OCI-LY3 (cell line): Measurements from ENCODE around the gene LRP1B.

Source experiments
- H2AFZ ChIP-seq: fragments of 200-600, 300-600 bp; shearing (Covaris generic); 2 replicates; pipeline ENCODE4 v1.6.0; 2014; ENCODE audit warnings: antibody characterized with exemption, low read depth, low read length
- H3K27ac ChIP-seq: fragments of 200-600, 300-600 bp; sonication (generic); 2 replicates; pipeline ENCODE4 v1.5.1; 2014; ENCODE audit warnings: mild to moderate bottlenecking, low read length, moderate library complexity, mixed read lengths
- H3K27me3 ChIP-seq: fragments of 200-600, 300-600 bp; sonication (generic); 2 replicates; pipeline ENCODE4 v1.6.1; 2014; ENCODE audit warnings: low read depth, low read length, mixed read lengths
- H3K36me3 ChIP-seq: fragments of 200-600, 300-600 bp; sonication (generic); replicated peaks from 2 replicates; pipeline ENCODE3; 2014; ENCODE audit warnings: low read depth, low read length, mixed read lengths
- H3K4me1 ChIP-seq: fragments of 300-600, 200-600 bp; sonication (generic); 2 replicates; pipeline ENCODE4 v1.6.1; 2014; ENCODE audit warnings: low read length, mixed read lengths
- H3K4me2 ChIP-seq: fragments of 200-600, 300-600 bp; sonication (generic); 2 replicates; pipeline ENCODE4 v1.6.1; 2014; ENCODE audit warnings: low read length, mixed read lengths
- H3K4me3 ChIP-seq: fragments of 300-600, 200-600 bp; sonication (generic); 2 replicates; pipeline ENCODE4 v1.5.1; 2014; ENCODE audit warnings: antibody characterized with exemption, mild to moderate bottlenecking, low read length, moderate library complexity
- H3K79me2 ChIP-seq: fragments of 300-600, 200-600 bp; shearing (Covaris generic); 2 replicates; pipeline ENCODE4 v1.6.1; 2014; ENCODE audit warnings: mild to moderate bottlenecking, low read length, mixed read lengths
- H3K9ac ChIP-seq: fragments of 300-600, 200-600 bp; shearing (Covaris generic); 2 replicates; pipeline ENCODE4 v1.6.0; 2014; ENCODE audit warnings: mild to moderate bottlenecking, low read length, moderate library complexity
- H3K9me3 ChIP-seq: fragments of 200-600, 300-600 bp; shearing (Covaris generic); 2 replicates; pipeline ENCODE4 v1.6.1; 2014; ENCODE audit warnings: low read length, mixed read lengths; ENCODE audit not compliant: insufficient read depth
- H4K20me1 ChIP-seq: fragments of 200-600, 300-600 bp; sonication (generic); 2 replicates; pipeline ENCODE4 v1.6.1; 2016; ENCODE audit warnings: low read length, mixed read lengths; ENCODE audit not compliant: insufficient read depth
- CTCF ChIP-seq: fragments of 200-600, 300-600 bp; sonication (generic); IDR thresholded peaks from 2 replicates; pipeline ENCODE4 v1.5.1; 2014; ENCODE audit warnings: antibody characterized with exemption, low read length, low read depth
- EZH2phosphoT487 ChIP-seq: fragments of 200-600 bp; shearing (Covaris generic); IDR thresholded peaks from 2 replicates; pipeline ENCODE4 v1.6.1; 2018; ENCODE audit warnings: antibody characterized with exemption, mixed run types, low read depth

Gene LRP1B

DNA sequence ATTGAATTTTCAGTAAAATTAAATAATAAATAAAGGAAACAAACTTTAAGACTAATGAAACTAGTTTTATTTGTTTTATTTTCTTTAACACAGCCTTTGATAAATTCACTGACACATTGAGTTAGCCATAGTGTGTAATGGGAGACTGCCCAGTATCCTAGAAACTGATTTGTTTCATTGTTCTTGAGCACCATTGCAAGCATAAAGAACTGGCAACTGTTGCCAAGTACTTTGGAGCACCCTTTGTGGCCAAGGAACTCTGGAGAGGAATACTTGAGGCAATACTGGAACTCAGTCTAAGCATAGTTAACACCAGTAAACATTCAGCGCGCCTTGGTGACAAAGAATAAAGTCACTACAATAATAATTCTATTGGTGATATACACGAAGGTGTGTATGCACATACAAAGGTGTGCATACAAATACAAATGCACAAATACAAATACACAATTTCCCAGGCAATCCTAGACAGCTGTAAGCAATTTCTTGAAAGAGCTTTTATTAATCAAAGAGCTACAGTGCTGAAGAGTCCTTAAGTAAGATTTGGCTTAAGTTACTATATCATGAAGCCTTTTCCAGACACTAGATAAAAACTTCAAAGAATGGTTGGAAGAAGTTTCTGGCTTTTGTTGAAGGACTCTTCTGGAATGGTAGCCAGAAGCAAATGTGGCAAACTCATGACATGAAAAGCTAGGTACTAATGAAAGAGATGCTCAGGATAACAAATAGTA is 1371.2 kb downstream of the LRP1B start:
- Histone ChIP-seq H3K9ac (no peak overlapping the region), H3K27me3 (no peaks in the 10 kb centered on the region), H3K4me3 (no peak overlapping the region), H2AFZ (no peak overlapping the region), H3K79me2 (no peaks in the 10 kb centered on the region), H4K20me1 (no peaks in the 10 kb centered on the region), H3K36me3 (no peaks in the 10 kb centered on the region), H3K4me1 (no peaks in the 10 kb centered on the region), H3K9me3 (peaks cover 2% of the 10 kb centered on the region; the same call in 1 of the 2 replicates), H3K4me2 (no peak overlapping the region), H3K27ac (no peak overlapping the region)
- TF ChIP-seq EZH2phosphoT487 (no peak), CTCF (no peak)

- Histone ChIP-seq H2AFZ (no peak overlapping the region), H3K9me3 (no peaks in the 10 kb centered on the region), H3K4me1 (peaks cover 18% of the 10 kb centered on the region), H3K27me3 (0 out of 2 replicates have a peak, but pooled peaks cover 3% of the 10 kb centered on the region), H3K79me2 (no peaks in the 10 kb centered on the region), H3K4me3 (peak overlapping the region; percentile 50), H3K9ac (no peak overlapping the region), H3K4me2 (peak overlapping the region; percentile 78), H4K20me1 (no peaks in the 10 kb centered on the region; the same call in 1 of the 2 replicates), H3K27ac (peak overlapping the region; percentile 58), H3K36me3 (no peaks in the 10 kb centered on the region)
- TF ChIP-seq EZH2phosphoT487 = 0 out of 2 replicates have a peak, but pooled peaks have one; percentile 53
- TF ChIP-seq CTCF = no peak
These were observed 1383.2 kb downstream of the LRP1B start for GRCh38 chr2:140747665-140748064.

DNA sequence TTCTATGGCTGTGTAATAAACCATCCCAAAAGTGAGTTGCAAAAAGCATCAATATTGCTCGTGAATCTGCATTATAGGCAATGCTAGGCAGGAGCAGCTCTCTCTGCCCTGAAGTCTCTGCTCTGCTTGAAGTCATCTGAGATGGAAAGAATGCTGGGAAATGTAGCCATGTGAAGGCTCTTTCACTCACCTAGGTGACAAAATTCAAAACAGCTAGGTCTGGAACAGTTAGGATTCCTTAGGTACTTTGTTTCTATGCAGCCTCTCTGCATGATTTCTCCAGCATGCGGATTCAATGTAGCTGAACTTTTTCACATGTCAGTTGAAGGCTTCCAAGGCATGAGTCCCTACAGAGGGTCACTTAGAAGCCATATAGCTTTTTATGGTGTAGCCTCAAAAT is 1383.7 kb downstream of the LRP1B start:
- TF ChIP-seq EZH2phosphoT487 = no peak
- no peak for TF ChIP-seq CTCF
- no peaks in the 10 kb centered on the region; the same call in 1 of the 2 replicates for H4K20me1 ChIP-seq
- H2AFZ ChIP-seq = no peak overlapping the region
- H3K27me3 ChIP-seq = 0 out of 2 replicates have a peak, but pooled peaks cover 3% of the 10 kb centered on the region
- H3K9me3 ChIP-seq = no peaks in the 10 kb centered on the region
- no peak overlapping the region for H3K9ac ChIP-seq
- H3K4me1 ChIP-seq = peaks cover 18% of the 10 kb centered on the region
- H3K4me3 ChIP-seq = peak overlapping the region; percentile 50
- no peaks in the 10 kb centered on the region for H3K36me3 ChIP-seq
- H3K27ac ChIP-seq = peak overlapping the region; percentile 58
- H3K79me2 ChIP-seq = no peaks in the 10 kb centered on the region
- H3K4me2 ChIP-seq = peak overlapping the region; percentile 78

DNA sequence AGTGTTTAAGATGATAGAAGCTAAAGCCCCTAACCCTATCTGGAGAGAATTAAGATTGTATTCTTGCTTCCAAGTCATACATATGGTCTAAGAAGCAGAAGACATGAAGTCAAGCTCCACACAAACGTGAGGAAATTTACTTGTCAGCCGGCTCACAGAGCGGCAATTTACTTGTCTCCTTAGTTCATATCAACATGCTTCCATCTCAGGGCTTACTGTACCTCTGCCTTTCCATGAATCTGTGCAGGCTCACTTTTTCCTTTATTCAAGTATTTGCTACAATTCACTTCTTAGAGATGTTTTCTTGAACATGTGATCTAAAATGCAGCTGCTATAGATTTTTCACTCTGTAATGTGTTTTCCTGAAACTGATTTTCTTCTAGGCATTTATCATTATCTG is 1386.4 kb downstream of the LRP1B start:
- H3K4me2 ChIP-seq = no peak overlapping the region
- H4K20me1 ChIP-seq = no peaks in the 10 kb centered on the region; the same call in 1 of the 2 replicates
- no peak overlapping the region for H2AFZ ChIP-seq
- H3K79me2 ChIP-seq = no peaks in the 10 kb centered on the region
- 0 out of 2 replicates have a peak, but pooled peaks cover 3% of the 10 kb centered on the region for H3K27me3 ChIP-seq
- H3K4me3 ChIP-seq = no peak overlapping the region
- TF ChIP-seq CTCF (no peak), EZH2phosphoT487 (no peak)
- no peak overlapping the region for H3K9ac ChIP-seq
- H3K27ac ChIP-seq = no peak overlapping the region
- H3K4me1 ChIP-seq = peaks cover 18% of the 10 kb centered on the region
- no peaks in the 10 kb centered on the region for H3K9me3 ChIP-seq
- no peaks in the 10 kb centered on the region for H3K36me3 ChIP-seq
